Pancreas (tissue), 10 donors: ENCODE measurements around the gene ACSL4. TPM values are rescaled to one million over a fixed set of nuclear protein-coding genes. Genes with fewer than 3 reads are reported as not detected.

Source experiments
- ATAC-seq, 4 donors: fragments of 200-7000 bp; cut with Tn5 transposase; one replicate each; pipeline versions ENCODE4 v1.8.0 to v1.9.1; 2020; ENCODE audit warnings: mild to moderate bottlenecking in 4 of 4, moderate library complexity in 4 of 4
- DNase-seq, 6 donors: peaks; one replicate each; pipeline ENCODE4 v3.0.0-alpha.2; 2020
- FAIRE-seq: peaks from 2 replicates; lab custom pipeline; 2012; peaks lifted over from hg19 to GRCh38; lab: Jason Lieb, UNC
- H3K27ac ChIP-seq, 4 donors: fragments of 200-600 bp; sonication (generic); 1 replicate in 3 of 4; 2 replicates in 1 of 4; pipeline versions ENCODE4 v1.5.0 to v1.8.0; 2020
- H3K27me3 ChIP-seq, 4 donors: fragments of 200-600 bp; one replicate each; pipeline ENCODE4 v1.8.0; 2021
- H3K36me3 ChIP-seq, 3 donors: fragments of 200-600 bp; sonication (generic) in 1 of 3; one replicate each; pipeline versions ENCODE4 v1.5.0 to v1.8.0; 2020 to 2021
- H3K4me1 ChIP-seq, 3 donors: fragments of 200-600 bp; one replicate each; pipeline ENCODE4 v1.8.0; 2021
- H3K4me3 ChIP-seq, 4 donors: fragments of 200-600 bp; sonication (generic) in 2 of 4; one replicate each; pipeline versions ENCODE4 v1.5.0 to v1.8.0; 2020 to 2021
- H3K9me3 ChIP-seq, 4 donors: fragments of 200-600 bp; one replicate each; pipeline ENCODE4 v1.8.0; 2021
- CTCF ChIP-seq, 4 donors: fragments of 200-600 bp; sonication (generic) in 3 of 4; IDR thresholded peaks; one replicate each; pipeline versions ENCODE4 v1.5.0 to v1.8.0; 2021; ENCODE audit warnings: antibody characterized with exemption in 4 of 4
- WGBS, 2 donors: extraction: QIAGEN DNeasy Blood & Tissue Kit; methylation state at CpG; one replicate each; pipeline ENCODE4 v1.1.7; 2013; 5-methylcytosine and 5-hydroxymethylcytosine counted together
- intact Hi-C, 3 donors: fragments of 100-400 bp; cut with DNase I; formaldehyde crosslinking; loops; one replicate each; pipeline versions ENCODE4 v1.11.1 to v1.14.2; 2022
- polyA plus RNA-seq, 2 donors: library from polyadenylated mRNA; stranded (reverse); fragments of 200-250 nt; gene quantifications; one replicate each; pipeline ENCODE4 v1.2.3, GENCODE V29; 2013
- total RNA-seq, 6 donors: library from RNA; stranded (reverse); fragmentation: NEBNext Ultra II Directional in 4 of 6; extraction: Animal tissue kit (Norgen Biotek cat#: 25700) in 4 of 6; gene quantifications; one replicate each; pipeline versions ENCODE4 v1.2.1 to v1.2.4, GENCODE V29; 2021 to 2023
- donor health status: healthy with polysubstance abuse.
- donor health status: DM: no; HTN: no; CAD: no; lungs with moderate emphysema.
- donor health status: DM: no; HTN: no; CAD: no.
- donor health status: control.
- donor health status: control.
- donor health status: Bipolar disorder and iron deficiency.
- donor health status: DM: yes; HTN: yes; CAD: no.
- donor health status: DM: no; HTN: no; CAD: no.
- donor health status: DM: no; HTN: no; CAD: no.
- donor health status: DM: yes; HTN: yes; CAD: no.

ACSL4 gene
- total and polyA plus RNA-seq, 8 donors = 4.0 to 23.7 (median 9.3) TPM

GRCh38 chrX:109760209-109760921 is 27.3 kb upstream of the ACSL4 start:
- ATAC-seq (no peak), DNase-seq (no peak), FAIRE-seq (no peak)
- intact Hi-C loops = no loop called here
- Histone ChIP-seq H3K36me3 (no peaks in the 10 kb centered on the region), H3K4me3 (no peak overlapping the region), H3K27me3 (peaks cover 0 to 14% (median 0%) of the 10 kb centered on the region in 4 donors), H3K27ac (no peak overlapping the region), H3K4me1 (no peaks in the 10 kb centered on the region), H3K9me3 (no peaks in the 10 kb centered on the region)
- 42 to 55% methylated on average over 5 of the region's 5 CpGs for WGBS, 2 donors
- TF ChIP-seq CTCF (IDR thresholded peaks at IDR 0.05) = no peak

DNA sequence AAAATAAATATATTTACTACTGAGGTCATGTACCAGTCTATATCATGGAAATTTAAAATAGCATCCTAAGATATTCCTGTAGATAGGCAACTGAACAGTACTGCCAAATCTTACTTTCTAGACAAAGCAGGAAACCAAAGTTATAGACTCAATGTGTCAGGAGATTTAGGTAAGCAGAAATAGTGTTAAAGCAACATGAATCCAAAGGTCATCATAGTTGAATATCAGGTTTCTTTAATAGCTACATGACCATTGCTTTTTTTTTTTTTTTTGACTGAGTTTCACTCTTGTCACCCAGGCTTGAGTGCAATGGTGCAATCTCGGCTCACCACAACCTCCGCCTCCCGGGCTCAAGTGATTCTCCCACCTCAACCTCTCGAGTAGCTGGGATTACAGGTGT is 20.2 kb upstream of the ACSL4 start:
- 80 to 93% methylated on average over 4 of the region's 4 CpGs for WGBS, 2 donors
- no peak for TF ChIP-seq CTCF (IDR thresholded peaks at IDR 0.05)

GRCh38 chrX:109751698-109752097 is 18.6 kb upstream of the ACSL4 start:
- intact Hi-C loops = no loop called here
- Histone ChIP-seq H3K4me3 (no peak overlapping the region), H3K9me3 (no peaks in the 10 kb centered on the region), H3K36me3 (no peaks in the 10 kb centered on the region), H3K27ac (no peak overlapping the region), H3K4me1 (no peaks in the 10 kb centered on the region), H3K27me3 (peaks cover 0 to 3% (median 0%) of the 10 kb centered on the region in 4 donors)
- ATAC-seq (peak in 1 of 4 donors; percentile 36), DNase-seq (no peak), FAIRE-seq (no peak)
- TF ChIP-seq CTCF (IDR thresholded peaks at IDR 0.05) = no peak
- 27 to 30% methylated on average over 2 of the region's 2 CpGs for WGBS, 2 donors

More for the DNA sequence above, 20.2 kb upstream of the ACSL4 start:
- FAIRE-seq (no peak), DNase-seq (no peak), ATAC-seq (no peak)
- H3K27me3 ChIP-seq = peaks cover 0 to 3% (median 0%) of the 10 kb centered on the region in 4 donors
- H3K4me3 ChIP-seq = no peak overlapping the region
- no peaks in the 10 kb centered on the region for H3K4me1 ChIP-seq
- H3K9me3 ChIP-seq = no peaks in the 10 kb centered on the region
- H3K27ac ChIP-seq = no peak overlapping the region
- no peaks in the 10 kb centered on the region for H3K36me3 ChIP-seq
- intact Hi-C loops = no loop called here

- Histone ChIP-seq H3K27ac (no peak overlapping the region), H3K9me3 (no peaks in the 10 kb centered on the region), H3K36me3 (no peaks in the 10 kb centered on the region), H3K4me1 (no peaks in the 10 kb centered on the region), H3K27me3 (no peaks in the 10 kb centered on the region), H3K4me3 (no peak overlapping the region)
- DNase-seq (peak in 1 of 6 donors; percentile 46), ATAC-seq (no peak), FAIRE-seq (no peak)
- WGBS, 2 donors = 91 to 99% methylated on average over 12 to 14 of the region's 14 CpGs
- no peak for TF ChIP-seq CTCF (IDR thresholded peaks at IDR 0.05)
- intact Hi-C loops = no loop called here
Measured at GRCh38 chrX:109749207-109749606, 16.1 kb upstream of the ACSL4 start.

- no peak for FAIRE-seq
- no peak for DNase-seq
- Histone ChIP-seq H3K27me3 (no peaks in the 10 kb centered on the region), H3K36me3 (no peaks in the 10 kb centered on the region), H3K27ac (no peak overlapping the region), H3K4me1 (no peaks in the 10 kb centered on the region), H3K9me3 (no peaks in the 10 kb centered on the region), H3K4me3 (no peak overlapping the region)
- no peak for ATAC-seq
- intact Hi-C loops = no loop called here
- TF ChIP-seq CTCF (IDR thresholded peaks at IDR 0.05) = no peak
- WGBS, 2 donors = 87 to 91% methylated on average over 9 of the region's 9 CpGs
Measured at GRCh38 chrX:109747681-109748080, 14.6 kb upstream of the ACSL4 start.
